GM06990 (cell line): Measurements from ENCODE around the gene TBC1D10B.

Experiments
- DNase-seq: peaks from one replicate; pipeline ENCODE4 v3.0.0-alpha.2; 2011; ENCODE audit not compliant: insufficient read length; ENCODE audit errors: extremely low read depth
- H3K27me3 ChIP-seq: replicated peaks from 2 replicates; pipeline ENCODE4 v1.6.0; 2011; ENCODE audit warnings: low read length; ENCODE audit not compliant: control insufficient read depth, insufficient read depth
- H3K36me3 ChIP-seq: 2 replicates; pipeline ENCODE4 v1.5.1; 2011; ENCODE audit warnings: low read length; ENCODE audit not compliant: control insufficient read depth, insufficient read depth
- H3K4me3 ChIP-seq: replicated peaks from 2 replicates; pipeline ENCODE4 v1.5.1; 2011; ENCODE audit warnings: low read depth, mild to moderate bottlenecking, control low read depth, low read length
- TF ChIP-seq, protein P1 (sequence below): IDR thresholded peaks from 2 replicates; pipeline ENCODE4 v1.5.1; 2011; ENCODE audit warnings: low read length, control low read depth, mild to moderate bottlenecking, inconsistent platforms; ENCODE audit not compliant: insufficient read depth, poor library complexity, severe bottlenecking

The TBC1D10B gene

DNA sequence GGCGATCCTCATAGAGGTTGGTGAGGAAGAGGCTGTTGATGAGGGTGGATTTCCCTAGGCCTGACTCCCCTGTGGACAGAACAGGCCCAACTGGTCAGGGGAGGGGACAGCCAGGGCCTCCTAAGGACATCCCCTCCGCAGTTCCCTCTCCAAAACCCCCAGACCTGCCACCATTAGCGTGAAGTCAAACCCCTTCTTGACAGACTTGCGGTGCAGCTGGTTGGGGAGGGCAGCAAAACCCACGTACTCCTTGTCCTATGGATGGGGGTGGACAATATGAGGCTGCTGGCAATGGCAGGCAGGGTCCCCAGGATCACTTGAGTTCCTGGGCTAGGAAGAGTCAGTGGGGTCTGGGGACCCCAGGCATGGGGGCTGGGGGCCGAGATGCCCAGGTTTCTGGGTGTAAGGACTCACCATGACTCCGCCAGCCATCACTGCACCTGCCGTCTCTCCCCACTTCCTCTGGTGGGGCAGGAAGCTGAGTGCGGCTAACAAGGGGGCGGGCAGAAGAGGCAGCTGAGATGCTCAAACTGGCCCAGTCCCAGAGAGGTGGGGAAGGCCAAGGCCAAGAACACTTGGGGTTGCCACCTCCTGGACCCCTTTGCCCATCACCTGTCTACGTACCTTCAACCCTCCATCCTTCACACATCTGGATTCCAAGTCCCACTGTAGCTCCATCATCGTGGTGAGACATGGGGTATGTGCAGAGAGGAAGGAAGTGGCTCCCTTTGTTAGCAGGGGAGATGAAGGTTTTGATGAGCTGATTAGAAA, 12.0 kb upstream of the TBC1D10B start, which contains the start of gene SEPTIN1:
Gene SEPTIN1 (minus strand): TSS at position 451 of the 771 bp plus-strand sequence. CDS start 19 bp downstream, at position 432.
- H3K36me3 ChIP-seq = peaks cover 6% of the 10 kb centered on the region
- TF ChIP-seq, protein P1, sequence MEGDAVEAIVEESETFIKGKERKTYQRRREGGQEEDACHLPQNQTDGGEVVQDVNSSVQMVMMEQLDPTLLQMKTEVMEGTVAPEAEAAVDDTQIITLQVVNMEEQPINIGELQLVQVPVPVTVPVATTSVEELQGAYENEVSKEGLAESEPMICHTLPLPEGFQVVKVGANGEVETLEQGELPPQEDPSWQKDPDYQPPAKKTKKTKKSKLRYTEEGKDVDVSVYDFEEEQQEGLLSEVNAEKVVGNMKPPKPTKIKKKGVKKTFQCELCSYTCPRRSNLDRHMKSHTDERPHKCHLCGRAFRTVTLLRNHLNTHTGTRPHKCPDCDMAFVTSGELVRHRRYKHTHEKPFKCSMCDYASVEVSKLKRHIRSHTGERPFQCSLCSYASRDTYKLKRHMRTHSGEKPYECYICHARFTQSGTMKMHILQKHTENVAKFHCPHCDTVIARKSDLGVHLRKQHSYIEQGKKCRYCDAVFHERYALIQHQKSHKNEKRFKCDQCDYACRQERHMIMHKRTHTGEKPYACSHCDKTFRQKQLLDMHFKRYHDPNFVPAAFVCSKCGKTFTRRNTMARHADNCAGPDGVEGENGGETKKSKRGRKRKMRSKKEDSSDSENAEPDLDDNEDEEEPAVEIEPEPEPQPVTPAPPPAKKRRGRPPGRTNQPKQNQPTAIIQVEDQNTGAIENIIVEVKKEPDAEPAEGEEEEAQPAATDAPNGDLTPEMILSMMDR = no peak
- no peaks in the 10 kb centered on the region for H3K27me3 ChIP-seq
- peak within 1 kb of the TSS; percentile 83 for H3K4me3 ChIP-seq
- DNase-seq = peak; percentile 79

DNA sequence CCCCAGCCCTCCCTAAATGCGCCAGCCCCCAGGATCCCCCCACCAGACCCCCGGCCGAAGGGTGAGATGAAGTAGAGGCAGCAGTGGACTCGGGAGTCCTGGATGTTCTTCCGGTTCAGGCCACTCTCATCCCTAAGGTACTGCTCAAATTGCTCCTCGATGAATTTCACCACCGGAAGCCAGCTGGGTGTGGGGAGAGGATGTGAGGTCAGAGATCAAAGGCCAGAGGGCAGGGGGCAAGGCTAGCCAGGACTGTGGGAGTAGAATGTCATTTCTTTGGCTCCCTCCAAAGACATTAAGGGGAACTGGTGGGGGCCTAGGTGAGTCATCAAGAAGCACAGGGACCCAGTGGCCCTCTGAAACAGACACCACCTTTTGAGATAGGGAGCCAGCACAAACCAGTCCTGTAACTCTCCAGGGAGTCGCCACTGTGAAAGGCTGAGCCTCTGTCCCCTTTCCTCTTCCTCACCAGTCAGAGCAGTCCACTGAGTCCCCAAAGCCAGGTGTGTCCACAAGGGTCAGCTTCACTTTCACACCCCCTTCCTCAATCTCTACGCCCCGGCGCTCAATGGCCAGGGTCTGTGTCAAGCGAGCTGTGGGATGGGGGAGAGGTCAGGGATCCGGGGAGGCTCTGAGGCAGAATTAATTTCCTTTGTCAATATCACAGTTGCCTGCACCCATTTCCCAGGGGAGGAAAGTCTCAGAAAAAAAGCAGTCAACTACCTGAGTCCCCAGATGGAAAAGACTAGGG, 11.2 kb upstream of the TBC1D10B start:
- no peak for DNase-seq
- TF ChIP-seq, protein P1 = no peak
- Histone ChIP-seq H3K36me3 (peaks cover 6% of the 10 kb centered on the region), H3K27me3 (no peaks in the 10 kb centered on the region), H3K4me3 (peak overlapping the region; percentile 83)

DNA sequence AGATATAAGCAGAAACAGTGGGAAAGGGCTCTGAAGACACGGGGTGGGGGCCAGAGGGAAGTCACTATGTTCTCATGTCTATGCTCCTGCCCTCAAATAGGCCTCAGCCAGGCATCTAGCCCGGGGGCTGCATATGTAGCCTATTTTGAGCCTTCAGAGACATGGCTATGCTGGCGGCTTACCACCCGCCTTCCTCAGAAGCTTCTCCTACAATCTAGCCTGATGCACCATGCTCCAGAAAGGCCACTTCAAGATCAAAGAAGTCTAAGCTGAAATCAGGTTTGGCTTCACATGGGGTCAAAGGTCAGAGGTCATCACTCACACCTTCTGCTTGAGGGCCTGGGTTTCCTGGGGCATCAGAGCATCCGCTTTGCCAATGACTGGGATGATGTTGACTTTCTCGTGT, 10.5 kb upstream of the TBC1D10B start:
- no peak for DNase-seq
- TF ChIP-seq, protein P1 = no peak
- peak overlapping the region; percentile 83; the same call in 1 of the 2 replicates for H3K4me3 ChIP-seq

DNA sequence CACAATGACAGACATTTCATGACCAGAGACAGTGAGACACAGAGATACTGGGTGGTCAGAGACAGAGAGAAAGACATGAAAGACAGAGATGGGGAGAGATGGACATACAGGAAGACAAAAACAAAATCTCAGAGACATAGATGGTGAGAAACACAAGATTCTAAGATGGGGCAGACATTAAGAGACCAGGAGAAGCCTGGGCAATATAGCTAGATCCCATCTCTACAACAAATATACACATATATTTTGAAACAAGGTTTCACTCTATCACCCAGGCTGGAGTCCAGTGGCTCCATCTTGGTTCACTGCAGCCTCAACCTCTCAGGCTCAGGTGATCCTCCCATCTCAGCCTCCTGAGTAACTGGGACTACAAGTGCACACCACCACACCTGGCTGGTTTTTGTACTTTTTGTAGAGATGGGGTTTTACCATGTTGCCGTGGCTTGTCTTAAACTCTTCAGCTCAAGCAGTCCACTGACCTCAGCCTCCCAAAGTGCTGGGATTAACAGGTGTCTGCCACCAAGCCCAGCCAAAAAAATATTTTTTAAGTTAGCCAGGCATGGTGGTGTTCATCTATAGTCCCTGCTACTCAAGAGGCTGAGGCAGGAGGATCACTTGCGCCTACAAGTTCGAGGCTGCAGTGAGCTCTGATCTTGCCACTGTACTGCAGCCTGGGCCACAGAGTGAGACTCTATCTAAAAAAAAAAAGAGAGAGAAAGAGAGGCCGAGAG, 9.9 kb upstream of the TBC1D10B start:
- TF ChIP-seq, protein P1 = no peak
- Histone ChIP-seq H3K36me3 (peaks cover 6% of the 10 kb centered on the region), H3K4me3 (no peak overlapping the region), H3K27me3 (no peaks in the 10 kb centered on the region)
- DNase-seq = no peak

More for the DNA sequence above, 10.5 kb upstream of the TBC1D10B start:
- peaks cover 6% of the 10 kb centered on the region for H3K36me3 ChIP-seq
- H3K27me3 ChIP-seq = no peaks in the 10 kb centered on the region

DNA sequence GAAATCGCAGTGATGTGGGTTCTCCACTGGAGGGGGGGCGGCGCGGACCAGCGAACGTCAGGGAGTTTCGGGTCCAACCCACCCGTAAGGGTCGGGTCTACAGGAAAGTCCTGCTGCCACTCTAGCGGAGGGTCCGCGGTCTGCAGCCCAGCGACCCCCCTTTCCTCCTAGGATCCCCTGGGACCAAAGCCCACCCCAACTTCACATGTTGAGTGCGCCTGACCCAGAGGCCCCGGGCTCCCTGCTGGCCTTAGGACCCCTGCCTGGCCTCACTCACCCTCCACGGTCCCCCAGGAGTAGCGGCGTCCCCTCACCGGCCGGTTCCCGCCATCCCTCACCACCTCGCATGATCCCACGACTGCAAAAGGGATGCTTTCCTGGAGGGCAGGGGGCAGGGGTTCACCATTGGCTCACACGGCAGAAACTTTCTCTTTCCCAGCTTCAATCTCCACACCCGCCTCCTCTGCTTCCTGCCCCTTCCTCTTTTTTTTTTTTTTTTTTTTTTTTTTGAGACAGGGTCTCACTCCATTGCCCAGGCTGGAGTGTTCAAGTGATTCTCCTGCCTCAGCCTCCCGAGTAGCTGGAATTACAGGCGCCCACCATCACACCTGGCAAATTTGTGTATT, 9.0 kb upstream of the TBC1D10B start:
- DNase-seq = no peak
- H3K4me3 ChIP-seq = peak overlapping the region; percentile 67

More for the DNA sequence above, 9.0 kb upstream of the TBC1D10B start:
- TF ChIP-seq, protein P1 = no peak
- Histone ChIP-seq H3K27me3 (no peaks in the 10 kb centered on the region), H3K36me3 (peaks cover 6% of the 10 kb centered on the region)
